HG02763 (cell line): ENCODE results near the gene HOXA3.

Experiments used
- ATAC-seq: cut with Tn5 transposase; IDR thresholded peaks from one replicate; pipeline ENCODE4 v1.9.1; 2021; ENCODE audit warnings: mild to moderate bottlenecking, moderate library complexity; ENCODE audit not compliant: unreplicated experiment

Gene HOXA3

GRCh38 chr7:27095050-27095896 lies 57.1 kb downstream of the HOXA3 start:
- peak; percentile 17 for ATAC-seq

- ATAC-seq, result no peak
Observed at GRCh38 chr7:27094304-27095049, 57.9 kb downstream of the HOXA3 start.

GRCh38 chr7:27093184-27093895 lies 59.0 kb downstream of the HOXA3 start:
- no peak for ATAC-seq

GRCh38 chr7:27092819-27093110 lies 59.6 kb downstream of the HOXA3 start:
- no peak for ATAC-seq

GRCh38 chr7:27091941-27092818 lies 60.2 kb downstream of the HOXA3 start:
- ATAC-seq, result no peak

- no peak for ATAC-seq
Observed at GRCh38 chr7:27091105-27091504, 61.3 kb downstream of the HOXA3 start.

GRCh38 chr7:27088002-27088922 lies 64.1 kb downstream of the HOXA3 start:
- no peak for ATAC-seq

GRCh38 chr7:27083646-27084045 lies 68.7 kb downstream of the HOXA3 start:
- ATAC-seq, result no peak

GRCh38 chr7:27082171-27082570 lies 70.2 kb downstream of the HOXA3 start:
- ATAC-seq, result no peak

- no peak for ATAC-seq
Observed at GRCh38 chr7:27080844-27081436, 71.4 kb downstream of the HOXA3 start.

GRCh38 chr7:27079234-27079975 lies 73.0 kb downstream of the HOXA3 start:
- no peak for ATAC-seq

- no peak for ATAC-seq
Observed at GRCh38 chr7:27078616-27079233, 73.7 kb downstream of the HOXA3 start.

GRCh38 chr7:27073076-27073475 lies 79.3 kb downstream of the HOXA3 start:
- ATAC-seq, result no peak

GRCh38 chr7:27071622-27072390 lies 80.6 kb downstream of the HOXA3 start:
- ATAC-seq, result no peak

GRCh38 chr7:27068259-27068658 lies 84.1 kb downstream of the HOXA3 start:
- no peak for ATAC-seq

GRCh38 chr7:27066148-27066547 lies 86.2 kb downstream of the HOXA3 start:
- ATAC-seq, result no peak

- no peak for ATAC-seq
Observed at GRCh38 chr7:27065709-27066108, 86.7 kb downstream of the HOXA3 start.
